Measurements from ENCODE around the gene SAMD4B. TPM values are rescaled to one million over a fixed set of nuclear protein-coding genes. Genes with fewer than 3 reads are reported as not detected.
"Not testable (repeated sequence)": the region's sequence is repeated elsewhere in the genome, so short reads cannot be mapped to it uniquely, and the experiment has no call there.

Gene SAMD4B
- total and polyA plus RNA-seq, 2 experiments from 2014 or later, result 104 to 172 TPM

GRCh38 chr19:39340156-39340555, 2.1 kb upstream of the SAMD4B start:
- Mint-ChIP-seq H3K4me1 (peaks cover 22% of the 10 kb centered on the region), H3K4me3 (peak overlapping the region; percentile 86; the same call in 1 of the 3 replicates), H3K27me3 (ENCODE audit: insufficient read depth, low read depth, poor library complexity) (peaks cover 20% of the 10 kb centered on the region)
- not testable (repeated sequence) for H3K27ac ChIP-seq (ENCODE audit: low read depth); H3K27ac Mint-ChIP-seq; H3K36me3 ChIP-seq (ENCODE audit: insufficient read depth); DNase-seq (ENCODE audit: low spot score); H3F3A ChIP-seq (replicated peaks; ENCODE audit: low read depth); H3K9me3 Mint-ChIP-seq; H3K36me3 Mint-ChIP-seq (ENCODE audit: low read depth); H3K4me2 ChIP-seq; ATAC-seq; H3K9me2 ChIP-seq (ENCODE audit: insufficient read depth); H3K4me3 ChIP-seq; H3K27me3 ChIP-seq (ENCODE audit: insufficient read depth); H2AFZ ChIP-seq
- Histone ChIP-seq H4K20me1 (replicated peaks; ENCODE audit: insufficient read depth) (peaks cover 22% of the 10 kb centered on the region), H3K79me2 (replicated peaks; ENCODE audit: insufficient read depth) (peaks cover 28% of the 10 kb centered on the region), H3K4me1 (ENCODE audit: insufficient read depth) (peaks cover 11% of the 10 kb centered on the region)

GRCh38 chr19:39341129-39341718, 997 bp upstream of the SAMD4B start:
- peak overlapping the region; percentile 86 for H3K4me3 Mint-ChIP-seq
- DNase-seq (ENCODE audit: low spot score), result peak; percentile 58
- peak overlapping the region; percentile 61 for H3K27ac Mint-ChIP-seq

More at GRCh38 chr19:39341129-39341718, 997 bp upstream of the SAMD4B start:
- H3K27ac ChIP-seq (ENCODE audit: low read depth), result peak overlapping the region; percentile 70
- peak; percentile 28 for ATAC-seq
- H3K4me2 ChIP-seq, result peak overlapping the region; percentile 88
- H3K36me3 Mint-ChIP-seq (ENCODE audit: low read depth), result peaks cover 9% of the 10 kb centered on the region; the same call in 1 of the 3 replicates
- H3K36me3 ChIP-seq (ENCODE audit: insufficient read depth), result no peaks in the 10 kb centered on the region; the same call in 1 of the 2 replicates
- peaks cover 19% of the 10 kb centered on the region for H3K4me1 Mint-ChIP-seq
- H3K27me3 ChIP-seq (ENCODE audit: insufficient read depth), result no peaks in the 10 kb centered on the region
- H2AFZ ChIP-seq, result peak overlapping the region; percentile 100
- peaks cover 15% of the 10 kb centered on the region for H3K27me3 Mint-ChIP-seq (ENCODE audit: insufficient read depth, low read depth, poor library complexity)
- H3K9me3 Mint-ChIP-seq, result no peaks in the 10 kb centered on the region
- TF ChIP-seq STAT1 (IDR thresholded peaks at IDR 0.05; ENCODE audit: unreplicated experiment) (no peak), REST (IDR thresholded peaks at IDR 0.05; ENCODE audit: unreplicated experiment) (no peak), EZH2phosphoT487 (IDR thresholded peaks at IDR 0.05; ENCODE audit: unreplicated experiment) (no peak), CTCF (conservative IDR thresholded peaks at IDR 0.05; ENCODE audit: low read depth in 2 of 2) (0 out of 4 replicates have a peak, but pooled peaks of 1 of the 2 experiments have one; percentile 12), NANOG (IDR thresholded peaks at IDR 0.05; ENCODE audit: borderline replicate concordance) (no peak)
- peaks cover 35% of the 10 kb centered on the region for H3K79me2 ChIP-seq (replicated peaks; ENCODE audit: insufficient read depth)
- peaks cover 16% of the 10 kb centered on the region; the same call in 1 of the 2 replicates for H3F3A ChIP-seq (replicated peaks; ENCODE audit: low read depth)
- peak overlapping the region; percentile 96 for H3K4me3 ChIP-seq
- no peaks in the 10 kb centered on the region for H3K9me2 ChIP-seq (ENCODE audit: insufficient read depth)
- peaks cover 11% of the 10 kb centered on the region for H3K4me1 ChIP-seq (ENCODE audit: insufficient read depth)
- peaks cover 32% of the 10 kb centered on the region for H4K20me1 ChIP-seq (replicated peaks; ENCODE audit: insufficient read depth)

Data from GM23338 (cell line).